ENCODE measurements around the gene FAM168A.

DNA sequence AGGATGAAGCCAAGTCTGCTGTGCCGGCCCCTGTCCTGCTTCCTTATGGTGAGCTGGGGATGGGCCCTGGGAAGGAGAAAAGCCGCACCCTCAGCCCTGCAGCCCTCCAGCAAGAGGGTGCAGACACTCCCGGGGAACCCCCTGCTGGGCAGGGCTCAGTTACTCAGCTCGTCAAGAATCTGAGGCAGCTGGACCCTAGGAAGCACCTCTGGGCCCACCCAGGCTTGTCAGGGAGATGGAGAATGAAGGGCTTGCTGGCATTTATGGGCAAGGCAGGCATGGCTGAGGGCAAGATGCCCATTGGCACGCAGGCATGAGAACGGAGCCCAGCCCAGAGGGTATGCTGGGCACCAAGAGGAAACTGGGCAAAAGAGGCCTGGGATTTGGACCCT is 208.8 kb downstream of the FAM168A start:
- TF ChIP-seq, protein P1, sequence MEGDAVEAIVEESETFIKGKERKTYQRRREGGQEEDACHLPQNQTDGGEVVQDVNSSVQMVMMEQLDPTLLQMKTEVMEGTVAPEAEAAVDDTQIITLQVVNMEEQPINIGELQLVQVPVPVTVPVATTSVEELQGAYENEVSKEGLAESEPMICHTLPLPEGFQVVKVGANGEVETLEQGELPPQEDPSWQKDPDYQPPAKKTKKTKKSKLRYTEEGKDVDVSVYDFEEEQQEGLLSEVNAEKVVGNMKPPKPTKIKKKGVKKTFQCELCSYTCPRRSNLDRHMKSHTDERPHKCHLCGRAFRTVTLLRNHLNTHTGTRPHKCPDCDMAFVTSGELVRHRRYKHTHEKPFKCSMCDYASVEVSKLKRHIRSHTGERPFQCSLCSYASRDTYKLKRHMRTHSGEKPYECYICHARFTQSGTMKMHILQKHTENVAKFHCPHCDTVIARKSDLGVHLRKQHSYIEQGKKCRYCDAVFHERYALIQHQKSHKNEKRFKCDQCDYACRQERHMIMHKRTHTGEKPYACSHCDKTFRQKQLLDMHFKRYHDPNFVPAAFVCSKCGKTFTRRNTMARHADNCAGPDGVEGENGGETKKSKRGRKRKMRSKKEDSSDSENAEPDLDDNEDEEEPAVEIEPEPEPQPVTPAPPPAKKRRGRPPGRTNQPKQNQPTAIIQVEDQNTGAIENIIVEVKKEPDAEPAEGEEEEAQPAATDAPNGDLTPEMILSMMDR (IDR thresholded peaks at IDR 0.05) = no peak
- TF ChIP-seq POLR2AphosphoS5 (IDR thresholded peaks at IDR 0.05; ENCODE audit: low read depth, low read length) = no peak
- TF ChIP-seq, protein P2, sequence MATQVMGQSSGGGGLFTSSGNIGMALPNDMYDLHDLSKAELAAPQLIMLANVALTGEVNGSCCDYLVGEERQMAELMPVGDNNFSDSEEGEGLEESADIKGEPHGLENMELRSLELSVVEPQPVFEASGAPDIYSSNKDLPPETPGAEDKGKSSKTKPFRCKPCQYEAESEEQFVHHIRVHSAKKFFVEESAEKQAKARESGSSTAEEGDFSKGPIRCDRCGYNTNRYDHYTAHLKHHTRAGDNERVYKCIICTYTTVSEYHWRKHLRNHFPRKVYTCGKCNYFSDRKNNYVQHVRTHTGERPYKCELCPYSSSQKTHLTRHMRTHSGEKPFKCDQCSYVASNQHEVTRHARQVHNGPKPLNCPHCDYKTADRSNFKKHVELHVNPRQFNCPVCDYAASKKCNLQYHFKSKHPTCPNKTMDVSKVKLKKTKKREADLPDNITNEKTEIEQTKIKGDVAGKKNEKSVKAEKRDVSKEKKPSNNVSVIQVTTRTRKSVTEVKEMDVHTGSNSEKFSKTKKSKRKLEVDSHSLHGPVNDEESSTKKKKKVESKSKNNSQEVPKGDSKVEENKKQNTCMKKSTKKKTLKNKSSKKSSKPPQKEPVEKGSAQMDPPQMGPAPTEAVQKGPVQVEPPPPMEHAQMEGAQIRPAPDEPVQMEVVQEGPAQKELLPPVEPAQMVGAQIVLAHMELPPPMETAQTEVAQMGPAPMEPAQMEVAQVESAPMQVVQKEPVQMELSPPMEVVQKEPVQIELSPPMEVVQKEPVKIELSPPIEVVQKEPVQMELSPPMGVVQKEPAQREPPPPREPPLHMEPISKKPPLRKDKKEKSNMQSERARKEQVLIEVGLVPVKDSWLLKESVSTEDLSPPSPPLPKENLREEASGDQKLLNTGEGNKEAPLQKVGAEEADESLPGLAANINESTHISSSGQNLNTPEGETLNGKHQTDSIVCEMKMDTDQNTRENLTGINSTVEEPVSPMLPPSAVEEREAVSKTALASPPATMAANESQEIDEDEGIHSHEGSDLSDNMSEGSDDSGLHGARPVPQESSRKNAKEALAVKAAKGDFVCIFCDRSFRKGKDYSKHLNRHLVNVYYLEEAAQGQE (IDR thresholded peaks at IDR 0.05; ENCODE audit: insufficient read depth in 1 of 2, low read depth in 2 of 2, low read length in 1 of 2) = no peak
